Karpas-422 (cell line): Measurements from ENCODE around the gene SRPRB. TPM values are rescaled to one million over a fixed set of nuclear protein-coding genes. Genes with fewer than 3 reads are reported as not detected.

ENCODE experiments used
- DNase-seq: peaks from one replicate; pipeline ENCODE4 v3.0.0-alpha.2; 2015
- H2AFZ ChIP-seq: fragments of 200-600 bp; sonication (generic); 2 replicates; pipeline ENCODE4 v1.6.1; 2014; ENCODE audit warnings: antibody characterized with exemption, low read length, mixed read lengths
- H3K27ac ChIP-seq: fragments of 200-600 bp; sonication (generic); 2 replicates; pipeline ENCODE4 v1.5.1; 2014; ENCODE audit warnings: mild to moderate bottlenecking, low read length, moderate library complexity
- H3K27me3 ChIP-seq: fragments of 200-600 bp; sonication (generic); 2 replicates; pipeline ENCODE4 v1.6.1; 2014; ENCODE audit warnings: low read length, mixed read lengths
- H3K36me3 ChIP-seq: fragments of 200-600 bp; sonication (generic); 2 replicates; pipeline ENCODE4 v1.6.1; 2014; ENCODE audit warnings: low read length, mixed read lengths; ENCODE audit not compliant: insufficient read depth
- H3K4me1 ChIP-seq: fragments of 200-600 bp; sonication (generic); 2 replicates; pipeline ENCODE4 v1.6.1; 2014; ENCODE audit warnings: mild to moderate bottlenecking, low read length, mixed read lengths
- H3K4me2 ChIP-seq: fragments of 200-600 bp; sonication (generic); 2 replicates; pipeline ENCODE4 v1.6.1; 2014; ENCODE audit warnings: low read length, low read depth, mild to moderate bottlenecking; ENCODE audit not compliant: poor library complexity, severe bottlenecking
- H3K4me3 ChIP-seq: fragments of 200-600 bp; sonication (generic); 2 replicates; pipeline ENCODE4 v1.5.1; 2014; ENCODE audit warnings: mild to moderate bottlenecking, antibody characterized with exemption, low read length, mixed read lengths
- H3K79me2 ChIP-seq: fragments of 200-600 bp; sonication (generic); 2 replicates; pipeline ENCODE4 v1.6.1; 2014; ENCODE audit warnings: mild to moderate bottlenecking, low read length, mixed read lengths
- H3K9ac ChIP-seq: fragments of 200-600 bp; sonication (generic); 2 replicates; pipeline ENCODE4 v1.6.0; 2014; ENCODE audit warnings: low read length
- H3K9me2 ChIP-seq: fragments of 200-600 bp; sonication (generic), shearing (Covaris generic); replicated peaks from 2 replicates; pipeline ENCODE4 v1.6.0; 2014; ENCODE audit warnings: mild to moderate bottlenecking, low read length, moderate library complexity; ENCODE audit not compliant: insufficient read depth
- H3K9me3 ChIP-seq: fragments of 300-700, 200-600 bp; sonication (generic); 2 replicates; pipeline ENCODE4 v1.6.1; 2014; ENCODE audit warnings: low read length, mixed read lengths
- H4K20me1 ChIP-seq: fragments of 200-600 bp; sonication (generic); 2 replicates; pipeline ENCODE4 v1.6.1; 2014; ENCODE audit warnings: mild to moderate bottlenecking, antibody characterized with exemption, low read length, low read depth; ENCODE audit not compliant: insufficient read depth
- total RNA-seq: library from RNA; depleted of rRNA; stranded (reverse); fragments of >200 nt; shearing (Covaris generic); gene quantifications from 2 replicates; pipeline ENCODE4 v1.2.3, GENCODE V29; 2014; ENCODE audit warnings: low replicate concordance; rRNA removed

The SRPRB gene
- 62.6 and 85.7 TPM in 2 replicates for total RNA-seq

GRCh38 chr3:133805702-133806475, at the start of gene SRPRB:
SRPRB (plus strand) TSS chr3:133805815; CDS start chr3:133805849, 34 bp downstream.
- Histone ChIP-seq H3K9me2 (no peaks in the 10 kb centered on the region), H3K36me3 (peaks cover 21% of the 10 kb centered on the region; the same call in 1 of the 2 replicates), H3K27ac (no peak within 1 kb of the TSS), H2AFZ (peak within 1 kb of the TSS; percentile 99), H3K4me1 (peaks cover 40% of the 10 kb centered on the region), H3K9ac (peak within 1 kb of the TSS; percentile 77), H3K79me2 (peaks cover 40% of the 10 kb centered on the region), H3K9me3 (no peaks in the 10 kb centered on the region), H3K4me2 (peak within 1 kb of the TSS; percentile 81), H3K27me3 (no peaks in the 10 kb centered on the region), H4K20me1 (no peaks in the 10 kb centered on the region), H3K4me3 (peak within 1 kb of the TSS; percentile 89)
- peak; percentile 97 for DNase-seq

GRCh38 chr3:133756716-133757694, 48.6 kb upstream of the SRPRB start:
- no peak for DNase-seq

GRCh38 chr3:133757701-133758567, 47.7 kb upstream of the SRPRB start:
- H3K4me1 ChIP-seq = no peaks in the 10 kb centered on the region
- no peaks in the 10 kb centered on the region; the same call in 1 of the 2 replicates for H3K27me3 ChIP-seq
- no peak overlapping the region for H3K4me2 ChIP-seq
- no peaks in the 10 kb centered on the region for H3K9me2 ChIP-seq
- no peak overlapping the region for H3K9ac ChIP-seq
- H2AFZ ChIP-seq = no peak overlapping the region
- no peak overlapping the region for H3K27ac ChIP-seq
- no peak overlapping the region for H3K4me3 ChIP-seq
- no peaks in the 10 kb centered on the region for H3K36me3 ChIP-seq
- no peaks in the 10 kb centered on the region for H4K20me1 ChIP-seq
- H3K79me2 ChIP-seq = no peaks in the 10 kb centered on the region
- DNase-seq = no peak
- H3K9me3 ChIP-seq = no peaks in the 10 kb centered on the region

More at GRCh38 chr3:133756716-133757694, 48.6 kb upstream of the SRPRB start:
- H3K27me3 ChIP-seq = no peaks in the 10 kb centered on the region; the same call in 1 of the 2 replicates
- no peaks in the 10 kb centered on the region for H3K36me3 ChIP-seq
- H3K9me3 ChIP-seq = no peaks in the 10 kb centered on the region
- no peak overlapping the region for H3K9ac ChIP-seq
- no peaks in the 10 kb centered on the region for H3K4me1 ChIP-seq
- H3K9me2 ChIP-seq = no peaks in the 10 kb centered on the region
- no peaks in the 10 kb centered on the region for H4K20me1 ChIP-seq
- H3K27ac ChIP-seq = no peak overlapping the region
- H2AFZ ChIP-seq = no peak overlapping the region
- no peak overlapping the region for H3K4me2 ChIP-seq
- H3K4me3 ChIP-seq = no peak overlapping the region
- no peaks in the 10 kb centered on the region for H3K79me2 ChIP-seq

- Histone ChIP-seq H3K9me3 (no peaks in the 10 kb centered on the region), H3K9me2 (no peaks in the 10 kb centered on the region), H3K4me3 (no peak overlapping the region), H2AFZ (no peak overlapping the region), H3K9ac (no peak overlapping the region), H3K27me3 (no peaks in the 10 kb centered on the region; the same call in 1 of the 2 replicates), H3K4me2 (no peak overlapping the region), H3K36me3 (no peaks in the 10 kb centered on the region), H3K27ac (no peak overlapping the region), H4K20me1 (no peaks in the 10 kb centered on the region), H3K79me2 (no peaks in the 10 kb centered on the region), H3K4me1 (no peaks in the 10 kb centered on the region)
- DNase-seq = no peak
Measured at GRCh38 chr3:133758568-133758928, 47.1 kb upstream of the SRPRB start.

- Histone ChIP-seq H3K36me3 (no peaks in the 10 kb centered on the region), H3K27me3 (no peaks in the 10 kb centered on the region; the same call in 1 of the 2 replicates), H3K27ac (no peak overlapping the region), H3K4me3 (no peak overlapping the region), H3K4me1 (no peaks in the 10 kb centered on the region), H4K20me1 (no peaks in the 10 kb centered on the region), H3K9ac (no peak overlapping the region), H3K4me2 (no peak overlapping the region), H2AFZ (no peak overlapping the region), H3K9me3 (no peaks in the 10 kb centered on the region), H3K79me2 (no peaks in the 10 kb centered on the region), H3K9me2 (no peaks in the 10 kb centered on the region)
- DNase-seq = no peak
Measured at GRCh38 chr3:133758964-133759739, 46.5 kb upstream of the SRPRB start.

DNA sequence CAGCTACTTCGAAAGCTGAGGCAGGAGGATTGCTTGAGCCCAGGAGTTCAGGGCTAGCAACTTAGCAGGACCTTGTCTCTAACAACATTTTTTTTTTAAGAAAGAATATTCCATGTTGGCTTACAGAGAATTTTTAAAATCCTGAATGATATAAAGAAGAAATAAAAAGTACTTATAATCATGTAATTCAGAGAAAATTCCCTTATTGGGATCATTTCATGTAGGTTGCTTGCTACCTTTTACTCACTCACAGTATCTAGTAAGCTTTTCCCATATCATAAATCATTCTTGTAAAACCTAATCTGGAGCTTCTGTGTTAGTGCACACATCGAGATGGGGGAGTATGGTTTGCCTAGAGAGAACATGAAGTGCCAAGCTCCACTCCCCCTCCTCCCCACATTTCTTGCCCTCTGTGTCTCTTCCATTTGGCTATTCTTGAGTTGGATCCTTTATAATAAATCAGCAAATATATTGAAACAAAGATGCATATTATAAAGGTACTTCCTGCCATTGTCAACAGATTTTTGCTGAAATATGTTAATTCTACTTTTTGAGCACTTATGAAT, 45.8 kb upstream of the SRPRB start:
- Histone ChIP-seq H3K4me2 (no peak overlapping the region), H3K27me3 (no peaks in the 10 kb centered on the region; the same call in 1 of the 2 replicates), H3K36me3 (no peaks in the 10 kb centered on the region), H3K9me3 (no peaks in the 10 kb centered on the region), H3K79me2 (no peaks in the 10 kb centered on the region), H3K9ac (no peak overlapping the region), H3K4me3 (no peak overlapping the region), H4K20me1 (no peaks in the 10 kb centered on the region), H3K27ac (no peak overlapping the region), H3K4me1 (no peaks in the 10 kb centered on the region), H3K9me2 (no peaks in the 10 kb centered on the region), H2AFZ (no peak overlapping the region)
- DNase-seq = no peak

DNA sequence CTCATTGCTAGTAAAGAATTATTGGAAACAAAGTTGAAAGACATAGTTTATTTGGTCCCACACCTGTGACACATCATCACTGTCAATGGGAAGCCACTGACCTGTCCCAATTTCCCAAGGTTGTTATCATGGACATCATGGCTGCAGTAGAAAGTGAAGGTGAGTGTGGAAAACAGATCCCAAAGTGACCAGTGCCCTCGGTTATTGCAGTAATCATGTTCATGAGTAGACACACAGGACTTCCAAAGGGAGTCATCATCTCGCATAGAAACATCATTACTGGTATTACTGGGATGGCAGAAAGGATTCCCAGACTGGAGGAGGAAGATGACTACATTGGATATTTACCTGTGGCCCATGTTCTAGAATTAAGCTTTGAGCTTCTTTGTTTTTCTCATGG, 44.7 kb upstream of the SRPRB start:
- DNase-seq = no peak
- Histone ChIP-seq H3K36me3 (no peaks in the 10 kb centered on the region), H4K20me1 (no peaks in the 10 kb centered on the region), H3K79me2 (no peaks in the 10 kb centered on the region), H3K27ac (no peak overlapping the region), H3K4me1 (no peaks in the 10 kb centered on the region), H3K9me2 (no peaks in the 10 kb centered on the region), H3K9ac (no peak overlapping the region), H3K4me3 (no peak overlapping the region), H3K9me3 (no peaks in the 10 kb centered on the region), H3K27me3 (no peaks in the 10 kb centered on the region; the same call in 1 of the 2 replicates), H3K4me2 (no peak overlapping the region), H2AFZ (no peak overlapping the region)
